HL-60 (cell line): Measurements from ENCODE around the gene SLC30A3.

ENCODE experiments used
- GABPA ChIP-seq: IDR thresholded peaks from 2 replicates; pipeline ENCODE4 v1.6.1; 2012; ENCODE audit warnings: low read depth
- POLR2AphosphoS5 ChIP-seq: IDR thresholded peaks from 2 replicates; pipeline ENCODE4 v1.6.1; 2012; ENCODE audit warnings: low read depth
- SPI1 ChIP-seq: IDR thresholded peaks from 2 replicates; pipeline ENCODE4 v1.6.1; 2012; ENCODE audit warnings: low read depth, mild to moderate bottlenecking, borderline replicate concordance
- TF ChIP-seq, protein P1 (sequence below): IDR thresholded peaks from one replicate; pipeline ENCODE4 v1.5.1; 2011; ENCODE audit warnings: low read length, control low read depth, inconsistent platforms; ENCODE audit not compliant: insufficient read depth

DNA sequence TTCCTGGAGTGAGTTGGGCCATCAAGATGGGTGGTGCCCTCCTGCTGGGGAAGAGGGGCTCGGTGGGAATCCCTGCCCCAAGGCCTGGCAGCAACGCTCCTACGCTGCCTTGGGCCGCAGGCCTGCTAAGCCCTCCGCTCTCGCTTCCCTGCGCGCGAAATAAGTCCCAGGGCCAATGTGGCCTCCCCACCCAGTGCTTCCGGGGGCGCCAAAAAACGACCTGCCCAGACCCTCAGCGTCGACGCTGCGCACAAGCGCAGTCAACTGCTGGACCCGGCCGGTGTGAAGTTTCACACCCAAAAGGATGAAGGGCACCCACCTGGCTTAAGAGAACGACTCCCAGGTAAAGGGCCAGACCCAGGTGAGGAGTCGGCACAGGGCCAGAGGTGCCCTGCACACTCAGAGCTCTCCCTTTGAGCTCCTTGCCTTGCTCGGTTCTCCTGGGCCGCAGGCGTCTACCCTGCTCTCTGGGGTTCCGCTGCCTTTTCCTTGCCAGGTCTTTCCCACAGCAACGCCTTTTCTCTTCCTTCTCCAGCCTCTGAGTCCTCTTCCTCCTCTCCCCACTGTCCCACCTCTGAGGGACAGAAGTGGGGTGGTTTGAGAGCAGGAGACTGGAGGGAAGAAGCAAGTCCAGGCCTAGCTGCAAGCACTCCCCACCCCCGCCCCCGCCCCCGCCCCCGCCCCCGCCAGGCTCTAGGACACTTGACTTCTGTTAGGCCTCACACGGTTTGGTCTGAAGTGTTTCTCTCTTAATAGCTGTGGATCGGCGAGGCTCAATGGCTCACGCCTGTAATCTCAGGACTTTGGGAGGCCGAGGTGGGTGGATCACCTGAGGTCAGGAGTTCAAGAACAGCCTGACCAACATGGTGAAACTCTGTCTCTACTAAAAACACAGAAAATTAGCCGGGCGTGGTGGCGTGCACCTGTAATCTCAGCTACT lies 12.6 kb upstream of the SLC30A3 start, which contains the start of gene DNAJC5G:
- TF ChIP-seq, protein P1, sequence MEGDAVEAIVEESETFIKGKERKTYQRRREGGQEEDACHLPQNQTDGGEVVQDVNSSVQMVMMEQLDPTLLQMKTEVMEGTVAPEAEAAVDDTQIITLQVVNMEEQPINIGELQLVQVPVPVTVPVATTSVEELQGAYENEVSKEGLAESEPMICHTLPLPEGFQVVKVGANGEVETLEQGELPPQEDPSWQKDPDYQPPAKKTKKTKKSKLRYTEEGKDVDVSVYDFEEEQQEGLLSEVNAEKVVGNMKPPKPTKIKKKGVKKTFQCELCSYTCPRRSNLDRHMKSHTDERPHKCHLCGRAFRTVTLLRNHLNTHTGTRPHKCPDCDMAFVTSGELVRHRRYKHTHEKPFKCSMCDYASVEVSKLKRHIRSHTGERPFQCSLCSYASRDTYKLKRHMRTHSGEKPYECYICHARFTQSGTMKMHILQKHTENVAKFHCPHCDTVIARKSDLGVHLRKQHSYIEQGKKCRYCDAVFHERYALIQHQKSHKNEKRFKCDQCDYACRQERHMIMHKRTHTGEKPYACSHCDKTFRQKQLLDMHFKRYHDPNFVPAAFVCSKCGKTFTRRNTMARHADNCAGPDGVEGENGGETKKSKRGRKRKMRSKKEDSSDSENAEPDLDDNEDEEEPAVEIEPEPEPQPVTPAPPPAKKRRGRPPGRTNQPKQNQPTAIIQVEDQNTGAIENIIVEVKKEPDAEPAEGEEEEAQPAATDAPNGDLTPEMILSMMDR: no peak
- TF ChIP-seq POLR2AphosphoS5 (no peak), GABPA (no peak), SPI1 (no peak)
